Measurements from ENCODE around the gene EML6.
A peak's percentile ranks its signal among the peaks of the same experiment; 100 is the strongest.
"Not testable (repeated sequence)": the region's sequence is repeated elsewhere in the genome, so short reads cannot be mapped to it uniquely, and the experiment has no call there.

The EML6 gene

GRCh38 chr2:54806975-54807374, 83.5 kb downstream of the EML6 start:
- no peak for DNase-seq

DNA sequence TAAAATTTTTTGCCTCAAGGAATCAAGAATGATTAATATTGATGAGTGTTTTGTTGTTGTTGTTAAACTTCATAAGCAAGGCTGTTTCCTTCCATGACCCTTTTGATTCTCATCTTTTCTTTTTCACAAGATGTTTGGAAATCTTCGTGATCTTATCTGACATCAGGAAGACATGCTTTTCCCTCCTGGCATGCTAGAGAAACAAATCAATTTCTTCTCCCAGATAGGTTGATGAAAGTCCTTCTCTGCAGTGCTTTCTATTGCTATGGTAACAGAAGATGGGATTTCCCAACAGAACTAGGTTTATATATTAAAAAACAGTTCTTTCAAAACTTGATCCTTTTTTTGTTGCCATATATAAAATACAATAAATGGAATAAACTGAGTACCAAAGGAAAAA, 85.2 kb downstream of the EML6 start:
- DNase-seq, result no peak

GRCh38 chr2:54809819-54810218, 86.4 kb downstream of the EML6 start:
- no peak for DNase-seq

DNA sequence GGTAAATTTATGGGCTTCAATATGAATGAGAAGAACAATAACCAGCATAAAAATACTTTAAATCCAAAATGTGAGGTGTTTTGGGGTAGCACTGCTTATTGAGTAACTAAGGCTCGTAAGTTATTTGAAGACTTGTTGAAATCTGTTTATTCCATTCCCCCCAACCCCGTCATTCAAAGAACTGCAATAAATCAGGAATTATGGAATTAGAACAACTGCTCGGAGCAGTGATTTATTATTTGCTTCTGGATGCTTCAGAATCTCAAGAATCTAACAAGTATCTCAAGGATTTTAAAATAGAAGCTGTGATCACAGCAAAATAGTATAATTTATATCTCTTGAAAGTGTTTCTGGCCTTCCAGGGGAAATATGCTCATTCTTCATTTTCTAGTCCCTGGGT, 86.8 kb downstream of the EML6 start:
- no peak for DNase-seq

GRCh38 chr2:54813584-54813983, 90.1 kb downstream of the EML6 start:
- no peak for DNase-seq

DNA sequence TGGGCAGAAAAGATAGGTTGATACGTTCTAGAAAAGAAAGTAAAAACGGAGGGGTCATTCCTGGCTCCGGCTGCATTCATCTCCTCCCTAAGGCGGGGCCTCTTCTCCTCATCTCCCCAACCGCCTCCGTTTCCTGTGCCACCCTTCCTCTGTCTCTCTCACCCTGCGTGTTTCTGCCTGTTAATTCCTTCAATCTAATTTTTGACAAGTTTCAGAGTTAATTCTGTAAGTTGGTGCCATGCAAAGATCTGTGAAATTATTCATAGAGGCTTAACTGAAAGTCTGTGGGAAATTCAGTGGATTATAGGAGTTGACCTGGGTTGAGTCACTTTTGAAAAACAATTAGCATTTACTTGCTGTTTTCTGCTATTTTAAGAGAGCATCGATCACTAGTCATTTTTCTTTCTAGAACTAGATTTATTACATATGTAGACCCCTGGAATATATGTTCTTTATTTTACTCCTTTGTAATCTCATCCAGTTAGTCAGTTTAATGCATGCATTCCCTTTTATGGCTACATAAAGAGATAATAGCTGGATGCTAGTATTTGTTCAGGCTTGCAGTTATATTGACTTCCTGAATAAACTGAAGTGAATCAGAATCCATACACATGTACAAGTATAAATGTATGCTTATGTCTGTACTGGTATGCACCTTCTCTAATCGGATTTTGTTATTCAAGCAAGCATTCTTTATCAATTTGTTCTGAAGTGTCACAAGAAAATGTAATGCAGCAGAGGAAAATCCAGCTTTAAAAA, 91.1 kb downstream of the EML6 start:
- DNase-seq, result no peak

- DNase-seq, result no peak
Measured at GRCh38 chr2:54815148-54815539, 91.7 kb downstream of the EML6 start.

DNA sequence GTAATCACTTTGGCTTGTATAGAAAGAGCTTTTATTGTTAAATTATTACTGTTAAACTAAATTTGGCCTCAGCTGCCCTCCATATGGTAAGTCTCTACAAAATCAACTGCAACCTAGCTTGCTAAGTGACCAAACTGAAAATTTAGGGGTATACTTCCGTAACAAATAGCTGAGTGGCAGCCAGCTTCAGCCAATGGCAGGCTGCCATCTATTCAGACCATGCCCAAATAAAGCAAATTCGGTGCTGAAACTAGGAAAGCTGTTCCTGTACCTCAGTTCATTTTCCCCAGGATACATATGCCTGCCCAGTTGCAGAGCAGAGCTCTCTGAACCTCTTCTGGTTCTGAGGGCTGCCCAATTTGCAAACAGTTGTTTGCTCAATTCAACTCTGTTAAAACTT, 94.8 kb downstream of the EML6 start:
- DNase-seq, result no peak

DNA sequence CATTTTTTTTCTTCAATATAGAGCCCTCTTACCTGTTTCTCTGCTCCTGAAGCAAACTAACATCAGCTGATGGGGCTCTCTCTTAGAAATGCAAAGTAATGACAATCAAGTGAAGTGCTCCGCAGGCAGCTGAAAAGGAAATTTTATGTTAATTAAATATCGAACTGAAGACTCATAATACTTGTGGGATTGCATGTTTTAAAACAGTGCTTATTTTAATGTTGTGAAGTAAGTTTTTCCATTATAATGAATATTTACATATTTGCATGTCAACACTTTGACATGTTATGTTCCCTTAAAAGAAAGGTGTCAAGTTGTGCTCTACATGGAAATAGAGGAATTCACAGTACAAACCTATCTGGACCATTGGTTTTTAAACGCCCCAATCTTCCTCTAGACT, 97.1 kb downstream of the EML6 start:
- no peak for DNase-seq

DNA sequence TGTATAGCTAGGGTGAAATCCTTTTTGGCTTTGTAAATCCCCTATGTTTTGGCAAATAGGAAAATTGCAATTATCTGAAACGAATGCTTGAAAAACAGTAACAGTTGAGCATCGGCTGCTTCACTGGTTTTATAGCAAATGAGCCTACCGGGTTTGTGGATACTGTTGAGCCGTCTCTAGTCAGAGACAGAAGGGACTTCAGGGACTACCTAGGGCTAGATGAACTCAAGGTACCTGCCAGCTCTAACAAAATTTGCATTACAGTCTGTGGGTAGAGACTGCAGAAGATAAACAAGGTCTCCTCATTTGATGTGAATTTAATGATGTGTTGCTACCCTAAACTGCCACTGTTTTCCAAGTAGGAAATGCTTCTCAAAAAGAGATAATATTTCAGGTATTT, 101.1 kb downstream of the EML6 start:
- no peak for DNase-seq

GRCh38 chr2:54830546-54830945, 107.1 kb downstream of the EML6 start:
- DNase-seq, result no peak

DNA sequence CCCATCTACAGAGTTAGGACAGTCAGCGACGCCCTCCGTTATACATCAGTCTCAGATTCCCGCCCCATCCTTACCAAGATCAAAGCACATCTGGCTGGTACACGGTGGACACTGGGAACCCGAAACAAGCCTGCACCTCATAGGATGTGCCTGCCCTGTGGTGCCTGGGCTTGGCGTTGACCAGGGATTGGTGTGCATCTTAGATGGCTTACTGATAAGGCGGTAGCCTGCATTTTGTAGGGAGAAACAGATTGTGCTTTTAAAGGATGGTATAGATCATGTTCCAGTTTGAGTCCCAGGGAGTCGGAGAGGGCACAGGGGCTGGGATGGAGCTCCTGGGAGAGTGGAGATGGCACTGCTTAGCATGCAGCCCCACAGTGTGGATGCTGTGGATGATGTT, 108.0 kb downstream of the EML6 start:
- no peak for DNase-seq

- DNase-seq, result no peak
Measured at GRCh38 chr2:54834721-54835120, 111.3 kb downstream of the EML6 start.

DNA sequence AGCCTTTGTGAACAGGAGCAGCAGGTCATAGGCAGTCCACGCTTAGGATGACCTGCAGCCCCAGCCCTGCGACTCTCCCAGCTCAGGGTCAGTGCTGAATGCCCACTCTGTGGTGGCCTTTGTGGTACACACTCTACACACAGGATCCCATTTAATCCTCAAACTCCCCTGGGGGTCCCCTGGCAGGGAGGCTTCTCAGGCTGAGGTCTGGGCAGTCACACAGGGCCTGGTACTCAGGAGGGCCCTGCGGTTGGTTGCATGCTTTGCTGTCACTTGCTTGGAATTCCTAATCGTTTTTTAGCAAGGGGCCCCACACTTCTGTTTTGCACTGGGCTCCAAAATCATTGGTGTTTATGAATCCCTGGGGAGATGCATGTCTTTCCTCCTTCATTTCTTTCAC, 113.0 kb downstream of the EML6 start:
- DNase-seq, result no peak

- DNase-seq, result peak; percentile 68
Measured at GRCh38 chr2:54838585-54839035, 115.1 kb downstream of the EML6 start.

DNA sequence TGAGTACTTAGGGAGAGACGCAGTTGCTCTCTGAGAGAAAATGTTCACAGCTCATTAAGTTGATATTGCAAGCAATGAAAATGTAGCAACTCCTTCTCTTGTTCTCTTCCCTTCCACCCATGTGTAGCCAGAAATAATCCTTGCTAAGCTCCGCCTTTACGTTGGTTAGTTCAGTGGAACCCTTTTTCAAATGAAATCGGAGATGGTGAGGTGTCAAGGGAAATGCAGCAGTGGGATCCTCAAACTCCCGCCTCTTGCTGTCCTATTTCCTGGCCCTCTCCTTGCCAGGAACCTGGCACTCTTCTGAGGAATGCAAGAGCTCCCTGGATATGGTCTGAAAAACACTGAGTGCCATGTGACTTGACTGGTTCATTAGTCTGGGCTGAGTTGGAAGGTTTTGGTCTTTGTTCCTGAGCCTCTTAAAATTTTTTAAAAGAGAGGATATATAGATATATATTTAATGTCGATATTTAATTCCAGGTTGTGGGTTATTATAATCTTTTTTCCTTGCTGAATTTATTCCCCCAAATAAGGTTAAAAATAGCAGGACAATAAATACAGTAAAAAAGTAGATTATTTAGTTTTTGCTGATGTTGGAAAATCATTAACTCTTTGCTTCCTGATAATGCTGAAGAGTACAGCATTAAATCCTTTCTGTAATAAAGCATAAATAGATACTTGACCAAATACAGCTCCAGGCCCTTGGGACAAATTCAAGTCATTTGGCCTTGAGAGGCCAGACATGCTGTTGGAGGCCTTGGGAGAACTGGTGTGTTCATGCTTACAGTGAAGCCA, 116.2 kb downstream of the EML6 start:
- DNase-seq, result no peak

DNA sequence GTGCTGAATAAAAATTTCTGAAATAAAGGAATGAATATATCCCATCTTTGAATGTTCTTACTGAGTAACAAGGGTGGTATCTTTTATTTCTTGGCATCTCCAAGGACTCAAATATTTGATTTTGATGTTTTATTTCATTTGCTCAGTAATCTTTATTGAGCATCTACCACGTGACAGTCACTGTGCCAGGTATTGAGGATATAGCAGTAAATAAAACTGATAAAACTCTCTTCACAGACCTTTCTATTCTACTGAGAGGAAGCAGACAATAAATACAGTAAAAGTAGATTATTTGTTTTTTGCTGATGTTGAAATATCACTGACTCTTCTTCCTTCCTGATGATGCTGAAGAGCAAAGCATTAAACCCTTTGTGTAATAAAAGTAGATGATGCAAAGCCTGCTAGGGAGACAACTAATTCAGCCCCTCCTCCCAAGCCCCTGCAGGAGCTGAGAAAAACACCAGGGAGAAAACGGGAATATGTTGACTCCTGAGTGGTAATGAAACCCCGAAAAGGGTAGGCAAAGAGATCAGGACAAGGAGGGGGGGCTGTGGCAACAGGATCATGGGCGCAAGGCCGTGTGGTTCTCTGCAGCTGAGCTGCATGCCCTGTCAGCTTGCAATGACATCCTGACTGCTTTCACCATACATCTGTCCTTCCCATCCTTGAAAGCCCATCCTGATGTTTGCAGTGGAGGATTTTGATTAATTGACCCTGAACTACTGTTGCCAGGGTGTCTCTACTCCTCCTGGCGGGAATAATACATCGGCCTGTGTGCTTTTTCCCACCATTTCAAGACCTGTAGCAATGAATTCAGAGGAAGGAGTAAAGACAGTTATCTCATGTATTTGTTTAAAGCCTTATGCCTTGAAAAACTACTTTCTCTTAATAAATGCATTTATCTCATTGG, 117.4 kb downstream of the EML6 start:
- no peak for DNase-seq

- DNase-seq, result not testable (repeated sequence)
Measured at GRCh38 chr2:54841500-54841899, 118.0 kb downstream of the EML6 start.

- DNase-seq, result no peak
Measured at GRCh38 chr2:54845094-54845493, 121.6 kb downstream of the EML6 start.

- no peak for DNase-seq
Measured at GRCh38 chr2:54845514-54845913, 122.1 kb downstream of the EML6 start.

- no peak for DNase-seq
Measured at GRCh38 chr2:54850171-54851122, 127.0 kb downstream of the EML6 start.
